Measurements from ENCODE around the gene CASK.

The CASK gene

DNA sequence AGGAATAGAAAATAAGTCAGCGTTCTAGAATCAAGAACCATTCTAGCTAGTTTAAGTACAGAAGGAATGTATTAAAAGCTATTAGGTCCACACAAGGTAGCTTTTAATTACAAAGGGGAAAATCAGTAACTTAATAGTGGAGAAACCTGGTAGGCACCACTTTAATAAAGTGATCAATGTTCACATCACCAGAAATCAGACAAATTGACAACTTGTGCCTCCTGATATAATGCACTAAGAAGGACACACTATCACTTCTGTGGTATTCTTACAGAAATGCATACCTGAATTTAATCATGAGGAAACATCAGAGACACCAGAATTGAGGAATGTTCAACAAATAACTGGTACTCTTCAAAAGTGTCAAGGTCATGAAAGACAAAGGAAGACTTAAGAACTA is 421.4 kb downstream of the CASK start:
- no peak for DNase-seq

DNA sequence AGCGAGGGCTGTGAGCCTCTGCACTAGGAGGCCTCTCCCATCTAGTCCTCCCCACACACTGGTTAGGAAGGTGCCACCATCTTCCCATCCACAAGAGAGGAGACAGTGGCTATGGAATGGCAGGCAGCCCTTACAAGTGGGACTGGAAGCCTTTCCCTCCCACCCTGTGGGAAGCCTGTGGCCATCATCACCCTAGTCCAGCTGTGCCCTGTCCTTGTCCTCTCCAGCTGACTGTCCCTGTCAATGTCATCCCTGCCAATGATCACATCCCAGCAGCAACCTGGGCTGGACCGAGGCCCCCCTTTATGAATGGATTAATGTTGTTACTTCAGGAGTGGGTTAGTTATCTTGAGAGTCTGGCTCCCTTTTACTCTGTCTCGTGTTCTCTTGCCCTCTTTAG is 423.4 kb downstream of the CASK start:
- no peak for DNase-seq

DNA sequence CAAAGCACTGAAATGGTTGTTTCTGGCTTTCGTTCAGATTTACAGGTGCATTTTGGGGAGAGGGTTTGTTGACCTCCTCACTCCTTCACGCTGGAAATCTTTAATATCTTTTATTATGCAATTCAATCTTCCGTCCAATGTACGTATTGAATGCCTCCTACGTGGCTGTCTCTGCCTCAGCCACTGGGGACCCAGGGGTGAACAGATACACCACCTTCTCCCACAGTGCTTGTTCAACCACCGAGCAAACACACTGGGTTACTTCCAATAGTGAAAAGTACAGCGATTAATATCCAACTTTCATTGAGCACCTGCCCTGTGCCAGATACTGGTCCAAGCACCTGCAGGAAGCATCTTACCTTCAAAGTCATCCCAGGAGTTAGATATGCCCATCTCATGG is 424.2 kb downstream of the CASK start:
- DNase-seq: no peak

DNA sequence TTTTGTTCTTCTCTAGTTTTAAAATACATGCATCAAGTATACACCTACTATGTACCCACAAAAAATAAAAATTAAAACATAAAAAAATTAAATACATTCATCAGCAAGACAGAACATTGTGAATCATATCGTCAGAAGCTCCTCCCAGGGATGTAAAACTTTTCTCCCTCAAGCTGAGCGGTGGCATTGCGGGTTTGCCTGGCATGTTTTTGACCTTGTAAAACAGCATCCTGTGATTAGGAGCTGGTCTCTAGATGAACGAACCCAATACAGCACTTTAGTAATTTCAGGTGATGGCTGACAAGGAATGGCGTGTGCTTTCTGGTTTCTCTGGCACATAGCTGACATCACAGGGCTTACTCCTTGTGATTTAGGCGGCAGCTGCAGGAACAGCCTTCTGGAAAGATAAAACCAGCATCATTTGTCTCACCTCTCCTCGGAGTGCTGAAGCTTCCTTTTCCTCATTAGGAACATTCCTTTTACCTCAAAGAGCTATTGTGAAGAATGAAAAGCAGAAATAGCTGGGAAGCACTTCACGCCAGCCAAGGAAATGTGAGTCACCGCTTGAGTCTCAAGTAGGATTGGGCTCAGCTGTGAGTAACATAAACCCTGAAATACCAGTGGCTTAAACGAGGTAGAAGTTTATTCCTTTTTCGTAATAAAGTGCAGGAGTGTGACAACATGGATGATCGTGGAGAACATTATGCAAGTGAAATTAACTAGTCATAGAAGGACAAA is 431.9 kb downstream of the CASK start:
- peak; percentile 20 for DNase-seq

DNA sequence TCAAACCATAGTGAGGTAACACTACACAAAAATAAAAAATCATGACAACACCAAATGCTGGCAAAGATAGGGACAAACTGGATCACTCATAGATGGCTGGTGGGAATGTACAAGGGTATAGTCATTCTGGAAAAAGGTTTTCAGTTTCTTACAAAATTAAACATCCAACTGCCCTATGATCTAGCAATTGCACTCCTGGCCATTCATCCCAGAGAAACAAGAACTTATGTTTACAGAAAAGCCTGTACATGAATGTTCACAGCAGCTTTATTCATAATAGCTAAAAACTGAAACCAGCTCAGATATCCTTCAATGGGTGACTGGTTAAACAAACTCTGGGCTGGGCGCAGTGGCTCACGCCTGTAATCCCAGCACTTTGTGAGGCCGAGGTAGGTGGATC is 432.9 kb downstream of the CASK start:
- DNase-seq: no peak

DNA sequence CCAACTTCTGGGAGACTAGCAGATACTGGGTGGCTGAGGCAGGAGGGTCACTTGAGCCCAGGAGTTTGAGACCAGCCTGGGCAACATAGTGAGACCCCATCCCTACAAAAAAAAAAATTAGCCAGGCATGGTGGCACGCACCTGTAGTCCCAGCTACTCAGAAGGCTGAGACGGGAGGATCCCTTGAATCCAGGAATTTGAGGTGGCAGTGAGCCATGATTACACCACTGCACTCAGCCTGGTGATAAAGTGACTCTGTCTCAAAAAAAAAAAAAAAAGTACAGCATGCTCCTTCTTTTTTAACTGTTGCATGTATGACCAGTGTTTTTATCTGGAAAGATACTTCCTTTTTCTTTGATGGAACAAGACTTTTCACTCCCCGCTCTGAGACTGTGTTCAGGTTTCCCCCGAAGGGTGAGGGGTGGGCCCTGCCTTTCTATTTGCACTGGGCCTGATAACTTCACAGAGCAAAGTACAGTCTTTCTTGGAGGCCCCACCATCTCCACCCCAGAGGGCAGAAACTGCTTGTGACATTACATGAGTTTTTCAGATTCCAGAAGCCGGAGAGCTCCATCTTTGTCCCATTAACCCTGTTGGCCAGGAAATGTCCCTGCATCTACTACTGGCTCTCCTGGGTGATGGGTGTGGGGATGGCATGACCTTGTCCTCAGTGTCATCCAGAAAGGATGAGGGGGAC is 441.1 kb downstream of the CASK start:
- no peak for DNase-seq

DNA sequence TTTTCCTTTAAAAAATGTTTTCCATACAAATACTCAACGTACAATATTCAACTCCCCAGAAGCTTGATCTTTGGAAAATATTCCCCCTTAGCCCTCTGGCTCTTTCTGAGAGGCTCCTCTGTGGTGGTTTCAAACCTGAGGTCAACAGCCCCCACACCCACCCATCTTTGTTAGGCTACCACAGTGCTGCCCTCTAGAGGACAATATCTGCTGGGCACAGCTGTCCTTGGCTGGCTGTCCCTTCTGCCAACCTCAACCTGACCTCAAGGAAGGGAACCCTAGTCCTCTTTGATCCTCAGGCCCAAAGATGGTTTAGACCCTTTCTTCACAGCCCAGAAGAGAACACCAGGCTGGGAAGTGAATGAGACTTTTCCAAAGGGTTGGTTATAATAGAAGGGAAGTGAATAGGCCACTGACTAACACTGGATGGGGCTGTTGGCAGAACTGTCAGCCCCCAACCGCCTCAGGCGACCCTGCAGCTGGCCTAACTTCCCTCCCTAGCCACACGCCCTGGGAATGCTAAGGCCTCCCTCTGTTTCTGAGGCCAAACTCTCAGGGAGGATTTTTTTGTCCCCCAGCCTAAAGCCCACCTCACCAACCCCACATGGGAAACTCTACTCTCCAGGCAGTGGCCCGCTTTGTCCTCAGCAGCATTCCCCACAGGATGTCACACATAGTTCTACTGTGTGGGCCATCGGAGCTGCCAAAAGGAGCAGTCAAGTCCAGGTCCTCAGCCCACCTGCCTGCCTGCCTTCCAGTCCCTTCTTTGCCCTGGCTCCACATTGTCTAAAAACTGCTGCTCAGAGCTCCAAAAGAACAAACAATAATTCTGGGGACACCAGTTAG is 441.9 kb downstream of the CASK start:
- DNase-seq: no peak

DNA sequence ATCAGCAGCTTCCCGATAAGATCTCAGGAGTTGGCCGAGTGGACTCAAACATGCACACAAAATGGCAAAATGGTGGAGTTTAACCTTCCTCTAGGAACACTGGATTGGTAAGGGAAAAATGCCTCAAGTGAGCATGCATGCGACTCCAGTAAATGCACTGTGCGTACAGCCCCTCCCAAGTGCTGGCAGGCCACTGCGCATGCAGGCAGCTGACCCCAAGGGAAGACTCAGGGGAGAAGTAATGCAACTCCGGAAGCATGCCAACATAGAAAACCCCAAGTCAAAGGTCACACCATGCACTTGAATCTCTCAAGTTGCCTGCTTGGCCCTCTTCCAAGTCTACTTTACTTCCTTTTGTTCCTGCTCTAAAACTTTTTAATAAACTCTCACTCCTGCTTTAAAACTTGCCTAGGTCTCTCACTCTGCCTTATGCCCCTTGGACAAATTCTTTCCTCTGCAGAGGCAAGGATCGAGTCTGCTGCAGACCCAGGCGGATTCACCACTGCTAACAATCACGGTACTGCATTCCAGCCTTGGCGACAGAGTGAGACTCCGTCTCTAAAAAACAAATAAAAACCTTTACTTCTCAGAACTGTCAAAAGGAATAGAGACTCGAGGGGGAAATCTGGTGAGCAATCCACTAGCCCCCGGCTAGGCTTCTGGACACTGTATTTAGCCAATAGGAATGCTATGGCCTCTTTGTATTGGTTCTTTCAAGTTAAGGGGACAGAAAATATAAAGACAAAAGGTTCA is 442.7 kb downstream of the CASK start:
- no peak for DNase-seq

DNA sequence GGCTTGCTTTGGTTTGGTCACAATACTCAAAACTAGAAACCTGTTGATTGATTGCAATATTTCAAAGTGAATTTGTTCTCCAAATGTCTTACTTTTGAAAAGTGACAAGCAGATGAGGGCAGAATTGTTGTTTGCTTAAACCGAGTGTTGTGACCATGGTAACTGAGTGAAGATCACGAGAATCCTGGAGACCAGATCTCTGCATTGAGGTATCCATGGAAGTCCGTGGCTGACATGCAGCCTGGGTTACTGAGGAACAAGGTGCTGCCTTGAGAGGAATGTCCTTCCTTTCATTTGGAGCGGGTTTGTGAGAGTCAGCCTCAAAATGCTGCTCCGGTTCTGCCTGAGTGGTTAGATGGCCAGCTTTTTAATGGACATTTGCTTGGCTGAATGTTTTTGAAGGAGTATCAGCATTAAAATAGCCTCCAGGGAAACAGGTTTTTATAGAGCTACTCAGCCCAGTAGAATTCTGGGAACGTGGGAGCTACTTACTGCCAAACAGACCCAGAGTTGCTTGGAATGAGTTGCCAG is 444.9 kb downstream of the CASK start:
- no peak for DNase-seq

DNA sequence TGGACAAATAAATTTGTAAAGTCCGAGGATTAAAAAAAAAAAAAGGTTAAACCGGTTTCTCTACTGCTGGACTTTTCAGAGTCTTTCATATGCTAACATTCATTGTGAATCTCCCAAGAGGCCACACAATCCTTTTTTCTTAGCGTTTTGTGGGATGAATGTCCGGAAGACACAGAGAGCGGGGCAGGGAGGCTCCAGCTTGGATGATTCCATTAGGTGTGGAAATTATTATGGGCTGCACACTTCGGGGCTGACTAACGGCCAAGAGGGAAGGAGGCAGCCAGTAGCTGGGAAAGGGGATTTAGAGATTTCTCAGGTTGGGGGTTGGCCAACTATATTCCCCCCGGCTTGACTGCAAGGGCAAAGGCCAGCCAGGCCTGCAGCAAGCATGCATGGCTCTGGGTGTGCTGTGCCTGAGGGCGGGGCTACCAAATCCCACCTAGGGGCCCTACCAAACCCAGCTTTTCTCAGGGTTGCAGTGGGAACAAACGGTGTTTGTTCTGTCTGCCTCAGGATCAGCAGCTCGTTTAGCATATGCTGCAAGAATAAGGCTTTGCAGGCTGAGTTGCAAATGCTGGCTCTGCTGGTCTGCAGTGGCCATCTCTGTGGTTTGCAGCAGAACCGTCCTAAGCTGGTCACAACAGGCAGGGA is 447.6 kb downstream of the CASK start:
- DNase-seq: peak; percentile 28

DNA sequence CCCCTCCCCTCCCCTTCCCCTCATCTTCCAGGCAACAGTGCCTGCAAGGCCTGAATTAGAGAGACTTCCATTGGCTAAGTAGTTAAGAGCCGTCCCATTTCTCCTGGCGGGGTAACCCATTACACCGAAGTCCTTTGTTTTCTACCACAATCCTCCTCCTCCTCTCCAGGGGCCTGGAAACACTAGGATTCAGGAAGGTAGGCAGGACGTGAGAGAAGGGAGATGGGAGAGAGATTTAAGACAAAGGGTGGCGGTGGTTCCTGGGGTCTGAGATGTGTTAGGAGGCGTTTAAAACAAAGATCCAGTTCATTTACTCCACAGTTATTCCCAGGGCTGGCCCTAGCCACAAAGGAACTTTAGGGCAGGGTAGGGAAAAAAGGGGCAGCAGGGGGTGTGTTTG is 448.2 kb downstream of the CASK start:
- peak; percentile 18 for DNase-seq

DNA sequence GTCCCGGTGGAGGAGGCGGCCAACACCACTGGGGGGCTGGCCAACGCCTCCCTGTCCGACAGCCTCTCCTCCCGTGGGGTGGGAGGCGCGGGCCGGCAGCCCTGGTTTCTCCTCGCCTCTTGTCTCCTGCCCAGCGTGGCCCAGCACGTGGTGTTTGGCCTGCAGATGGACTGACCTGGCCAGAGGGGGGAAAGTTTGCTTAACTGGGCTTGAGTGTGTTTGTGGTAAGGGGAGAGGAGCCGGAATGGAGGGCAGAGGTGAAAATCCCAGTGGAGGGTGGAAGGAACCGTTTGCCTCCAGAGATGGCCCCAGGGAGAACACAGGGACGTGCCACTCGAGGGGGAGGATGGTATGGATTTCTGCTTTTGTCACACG is 448.6 kb downstream of the CASK start:
- no peak for DNase-seq

DNA sequence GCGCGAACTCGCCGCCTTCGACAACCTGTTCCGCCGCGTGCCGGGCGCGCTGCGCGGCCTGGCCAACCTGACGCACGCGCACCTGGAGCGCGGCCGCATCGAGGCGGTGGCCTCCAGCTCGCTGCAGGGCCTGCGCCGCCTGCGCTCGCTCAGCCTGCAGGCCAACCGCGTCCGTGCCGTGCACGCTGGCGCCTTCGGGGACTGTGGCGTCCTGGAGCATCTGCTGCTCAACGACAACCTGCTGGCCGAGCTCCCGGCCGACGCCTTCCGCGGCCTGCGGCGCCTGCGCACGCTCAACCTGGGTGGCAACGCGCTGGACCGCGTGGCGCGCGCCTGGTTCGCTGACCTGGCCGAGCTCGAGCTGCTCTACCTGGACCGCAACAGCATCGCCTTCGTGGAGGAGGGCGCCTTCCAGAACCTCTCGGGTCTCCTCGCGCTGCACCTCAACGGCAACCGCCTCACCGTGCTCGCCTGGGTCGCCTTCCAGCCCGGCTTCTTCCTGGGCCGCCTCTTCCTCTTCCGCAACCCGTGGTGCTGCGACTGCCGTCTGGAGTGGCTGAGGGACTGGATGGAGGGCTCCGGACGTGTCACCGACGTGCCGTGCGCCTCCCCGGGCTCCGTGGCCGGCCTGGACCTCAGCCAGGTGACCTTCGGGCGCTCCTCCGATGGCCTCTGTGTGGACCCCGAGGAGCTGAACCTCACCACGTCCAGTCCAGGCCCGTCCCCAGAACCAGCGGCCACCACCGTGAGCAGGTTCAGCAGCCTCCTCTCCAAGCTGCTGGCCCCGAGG is 449.2 kb downstream of the CASK start:
- DNase-seq: no peak

DNA sequence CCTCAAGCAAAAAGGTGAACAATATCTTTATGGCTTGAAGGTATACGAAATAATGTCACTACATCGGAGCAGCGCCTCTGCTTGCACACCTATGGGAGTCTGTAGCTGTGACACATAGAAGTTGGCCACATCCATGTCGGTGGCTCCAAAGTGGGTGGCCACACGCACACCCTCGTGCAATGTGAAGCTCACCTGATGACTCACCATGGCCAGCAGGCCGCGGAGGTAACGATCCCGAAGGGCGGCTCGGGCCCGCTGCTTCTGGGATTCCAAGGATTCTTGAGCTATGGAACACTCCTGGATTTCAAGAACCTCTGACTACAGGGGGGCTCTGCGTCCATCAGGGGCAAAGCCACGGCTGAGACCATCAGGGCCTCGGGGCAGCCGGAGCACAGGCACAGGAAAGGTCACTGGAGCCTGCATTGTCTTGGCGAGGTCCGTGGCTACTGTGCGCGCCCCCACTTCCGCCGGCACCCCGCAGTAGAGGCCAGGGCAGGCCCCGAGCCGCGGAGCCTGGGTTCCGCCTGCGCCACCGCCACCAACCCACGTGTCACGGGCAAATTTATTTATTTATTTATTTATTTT is 451.0 kb downstream of the CASK start:
- DNase-seq: no peak

DNA sequence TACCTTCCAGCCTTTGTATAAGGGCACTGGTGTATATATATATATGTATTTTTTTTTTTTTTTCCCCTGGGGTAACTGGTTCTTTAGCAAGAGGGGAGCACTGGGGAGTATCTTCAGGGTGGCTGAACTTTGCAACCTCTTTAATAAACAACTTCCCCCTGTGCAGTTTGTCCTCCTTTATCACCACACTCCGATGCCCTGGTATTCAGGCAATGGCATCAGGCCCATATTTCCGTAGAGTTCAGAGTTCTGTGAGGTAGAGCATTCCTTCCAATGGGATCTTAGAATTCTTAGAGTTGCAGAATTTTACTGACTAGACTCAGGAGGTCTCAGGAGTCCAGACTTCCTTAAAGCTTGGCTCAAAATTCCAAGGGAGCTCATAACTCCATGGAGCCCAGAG is 451.6 kb downstream of the CASK start:
- no peak for DNase-seq

DNA sequence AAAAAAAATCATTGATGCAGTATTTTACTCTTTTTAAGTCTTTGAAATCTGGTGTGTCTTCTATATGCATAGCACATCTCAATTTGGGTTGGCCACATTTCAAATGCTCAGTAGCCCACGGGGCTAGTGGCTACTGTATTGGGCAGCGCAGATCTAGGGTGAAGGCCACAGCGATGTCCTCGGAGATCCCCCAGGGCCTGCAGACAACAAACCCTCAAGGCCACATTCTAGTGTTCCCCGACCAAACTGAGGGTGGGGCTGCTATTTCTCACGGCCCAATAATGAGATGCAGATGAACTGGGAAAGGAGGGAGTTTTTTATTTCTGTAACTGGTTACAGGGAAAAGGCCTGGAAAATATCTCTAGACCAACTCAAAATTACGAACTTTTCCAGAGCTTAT is 452.6 kb downstream of the CASK start:
- no peak for DNase-seq

DNA sequence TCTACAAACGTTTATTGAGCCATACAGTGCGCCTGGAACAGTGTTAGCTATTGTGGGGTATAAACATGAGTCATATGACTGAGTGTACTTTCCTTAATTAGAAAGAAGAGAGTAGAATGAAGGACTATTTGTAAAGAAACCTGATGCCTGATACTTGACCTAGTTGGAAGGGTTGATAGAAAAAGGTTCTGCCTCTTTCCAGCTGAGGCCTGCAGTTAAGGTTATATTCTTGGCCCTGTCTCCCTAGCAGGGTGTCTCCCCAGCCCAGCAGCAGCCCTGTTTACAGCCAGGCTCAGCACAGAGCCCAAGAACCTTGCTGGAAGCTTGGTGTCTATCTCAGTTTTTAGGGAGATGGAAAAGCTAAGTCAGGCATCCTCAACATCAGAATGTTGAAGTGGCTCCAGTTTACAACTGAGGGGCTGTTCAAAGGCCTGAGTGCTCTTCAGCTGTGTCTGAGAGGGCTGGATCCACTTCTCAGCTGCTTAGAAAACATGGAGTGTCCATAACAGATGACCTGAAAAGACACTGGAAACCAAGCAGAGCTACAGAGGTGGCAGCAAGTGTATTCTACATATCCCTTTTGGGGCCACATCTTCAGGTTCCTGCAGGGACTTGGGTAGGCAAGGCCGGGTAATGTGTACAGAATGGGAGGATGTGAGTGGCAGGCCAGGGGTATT is 454.6 kb downstream of the CASK start:
- DNase-seq: no peak
